K562 (cell line): ENCODE data around the gene PARS2. TPM values are rescaled to one million over a fixed set of nuclear protein-coding genes. Genes with fewer than 3 reads are reported as not detected.

Source experiments
- ATAC-seq: fragments of 200-7000 bp; cut with Tn5 transposase; 3 replicates; pipeline ENCODE4 v1.9.1; 2020; ENCODE audit warnings: moderate library complexity
- BruUV-seq: library from RNA; stranded (reverse); fragments of 400-500 nt; replicated peaks from 2 replicates; lab custom pipeline; 2021; lab: Mats Ljungman, UMichigan
- CTCF ChIA-PET: fragments of 300-600 bp; formaldehyde crosslinking; extraction: SDS; loops from one replicate; lab custom pipeline; 2021; ENCODE audit warnings: low intra/inter-chr PET ratio; lab: Yijun Ruan, JAX
- POLR2A ChIA-PET: fragments of 300-600, 350-650 bp; sonication (Branson Sonifier 250); formaldehyde crosslinking; extraction: SDS; loops from one replicate; lab custom pipeline; 2021; ENCODE audit warnings: antibody characterized with exemption, inconsistent platforms; lab: Yijun Ruan, JAX
- DNase-seq, 4 experiments: peaks; one replicate each; pipeline versions ENCODE4 v3.0.0 to v3.0.0-alpha.2; 2011 to 2018; ENCODE audit warnings: low spot score in 3 of 4, mixed read lengths in 3 of 4; ENCODE audit errors: extremely low read depth in 1 of 4
- FAIRE-seq: peaks from 2 replicates; lab custom pipeline; 2011; peaks lifted over from hg19 to GRCh38; lab: Jason Lieb, UNC
- H2AFZ ChIP-seq: 2 replicates; pipeline ENCODE4 v1.6.0; 2011; ENCODE audit warnings: low read depth, low read length, control low read depth, inconsistent platforms
- H3K27ac ChIP-seq: fragments of 200-600 bp; 3 replicates; pipeline ENCODE4 v1.8.0; 2011; ENCODE audit warnings: low read depth, mild to moderate bottlenecking, control low read depth, inconsistent platforms, low read length, moderate library complexity, mixed read lengths; ENCODE audit errors: extremely low read depth
- H3K27me3 ChIP-seq, 2 experiments: fragments of 300-600 bp in 1 of 2; 2 replicates in 1 of 2; 3 replicates in 1 of 2; pipeline versions ENCODE4 v1.6.0 to v1.8.0; 2011; ENCODE audit warnings: inconsistent platforms in 2 of 2, low read length in 2 of 2, mild to moderate bottlenecking in 1 of 2, mixed read lengths in 1 of 2, moderate library complexity in 1 of 2; ENCODE audit not compliant: control insufficient read depth in 2 of 2, insufficient read depth in 2 of 2
- H3K36me3 ChIP-seq: fragments of 300-600 bp; 3 replicates; pipeline ENCODE4 v1.8.0; 2011; ENCODE audit warnings: mild to moderate bottlenecking, low read length, inconsistent platforms; ENCODE audit not compliant: control insufficient read depth, insufficient read depth
- H3K4me1 ChIP-seq, 2 experiments: fragments of 200-600 bp in 1 of 2; replicated peaks in 1 of 2; 2 replicates in 1 of 2; 3 replicates in 1 of 2; pipeline versions ENCODE4 v1.5.1 to v1.8.0; 2011; ENCODE audit warnings: inconsistent platforms in 2 of 2, low read length in 2 of 2, mild to moderate bottlenecking in 1 of 2, mixed read lengths in 1 of 2, moderate library complexity in 1 of 2; ENCODE audit not compliant: control insufficient read depth in 2 of 2, insufficient read depth in 2 of 2
- H3K4me2 ChIP-seq: 2 replicates; pipeline ENCODE4 v1.6.1; 2011; ENCODE audit warnings: low read length, control low read depth, inconsistent platforms, mixed read lengths; ENCODE audit not compliant: insufficient read depth
- H3K4me3 ChIP-seq: fragments of 200-600 bp; sonication (generic), shearing (Covaris generic); 2 replicates; pipeline ENCODE4 v1.5.1; 2016; ENCODE audit warnings: control low read depth, inconsistent platforms
- H3K79me2 ChIP-seq: fragments of 200-600 bp; 3 replicates; pipeline ENCODE4 v1.8.0; 2011; ENCODE audit warnings: low read length, inconsistent platforms; ENCODE audit not compliant: control insufficient read depth, insufficient read depth
- H3K9ac ChIP-seq, 2 experiments: 2 replicates each; pipeline versions ENCODE4 v1.6.0 to v1.6.1; 2011; ENCODE audit warnings: low read depth in 2 of 2, low read length in 2 of 2, control low read depth in 1 of 2, inconsistent platforms in 1 of 2, mild to moderate bottlenecking in 1 of 2, mixed read lengths in 1 of 2; ENCODE audit not compliant: insufficient read depth in 1 of 2
- H3K9me1 ChIP-seq: one replicate; pipeline ENCODE4 v1.6.0; 2011; ENCODE audit warnings: inconsistent platforms, mild to moderate bottlenecking, low read length, moderate library complexity; ENCODE audit not compliant: control insufficient read depth, insufficient read depth
- H3K9me3 ChIP-seq: replicated peaks from 2 replicates; pipeline ENCODE4 v1.5.1; 2011; ENCODE audit warnings: low read depth, low read length, inconsistent platforms; ENCODE audit not compliant: control insufficient read depth, insufficient read depth
- H4K20me1 ChIP-seq: replicated peaks from 2 replicates; pipeline ENCODE4 v1.6.1; 2011; ENCODE audit warnings: low read length, inconsistent platforms, mixed read lengths; ENCODE audit not compliant: control insufficient read depth, insufficient read depth
- KAT2B ChIP-seq: IDR thresholded peaks from one replicate; pipeline ENCODE4 v1.6.1; 2012; ENCODE audit warnings: low read depth, mild to moderate bottlenecking, control low read depth, inconsistent platforms, low read length, moderate library complexity
- NRF1 ChIP-seq, 2 experiments: fragments of 450-650 bp; IDR thresholded peaks in 1 of 2; conservative IDR thresholded peaks in 1 of 2; 2 replicates each; pipeline ENCODE4 v1.6.1; 2014; ENCODE audit warnings: mild to moderate bottlenecking in 2 of 2
- ZBTB33 ChIP-seq: sonication (generic); formaldehyde crosslinking; IDR thresholded peaks from 2 replicates; pipeline ENCODE4 v1.8.1; 2023; ENCODE audit warnings: mild to moderate bottlenecking, missing genetic modification reagents
- ZNF143 ChIP-seq: sonication (generic); formaldehyde crosslinking; IDR thresholded peaks from 2 replicates; pipeline ENCODE4 v1.9.0; 2022; ENCODE audit warnings: mild to moderate bottlenecking, missing genetic modification reagents
- WGBS: fragments of 100-300 bp; shearing (Covaris generic); methylation state at CpG from one replicate; pipeline ENCODE4 v1.1.6; 2016; ENCODE audit warnings: low coverage, mixed read lengths; ENCODE audit not compliant: insufficient coverage; ENCODE audit errors: missing lambda C conversion rate; 5-methylcytosine and 5-hydroxymethylcytosine counted together
- in situ Hi-C: fragments of 300-500 bp; cut with MboI; formaldehyde crosslinking; loops from 4 replicates; pipeline ENCODE4 v1.15.0; 2018; ENCODE audit warnings: inconsistent platforms, mixed read lengths
- intact Hi-C: fragments of 100-400 bp; cut with micrococcal nuclease; formaldehyde crosslinking; loops from 2 replicates; pipeline ENCODE4 v1.14.2; 2022
- polyA plus RNA-seq, 8 experiments: library from polyadenylated mRNA; depleted of rRNA in 4 of 8; stranded (reverse) in 5 of 8; unstranded in 3 of 8; fragments of >200 nt; fragmentation: Nextera tagmentation in 2 of 8; fragmentation: Illumina TruSeq in 1 of 8; extraction: Ambion mirVana in 2 of 8; extraction: Trizol in 1 of 8; gene quantifications; 2 replicates each; pipeline versions ENCODE4 v1.2.1 to v1.2.3, GENCODE V29; 2011 to 2014; ENCODE audit warnings: inconsistent platforms in 1 of 8, missing spikeins in 1 of 8
- total RNA-seq, 7 experiments: library from RNA; depleted of rRNA in 6 of 7; stranded (reverse); fragments of >200 nt in 6 of 7; fragmentation: Illumina TruSeq in 2 of 7; extraction: Trizol in 2 of 7; gene quantifications; 2 replicates each; pipeline versions ENCODE4 v1.2.1 to v1.2.3, GENCODE V29; 2011 to 2021; ENCODE audit warnings: low replicate concordance in 1 of 7

PARS2 gene
- total and polyA plus RNA-seq, 9 of the 15 experiments (the other 6 are each of a cell fraction or from before 2014, with no cell fraction given), result 6.3 to 12.4 (median 7.9) TPM

GRCh38 chr1:54795841-54796468 is 31.6 kb upstream of the PARS2 start:
- H3K79me2 ChIP-seq, result no peaks in the 10 kb centered on the region
- CTCF ChIA-PET, result no interaction called here
- TF ChIP-seq KAT2B (no peak), ZBTB33 (CRISPR knock-in tag) (peak; percentile 47; the same call in 1 of the 2 replicates), ZNF143 (no peak), NRF1 (conservative IDR thresholded peaks at IDR 0.05 in 1 of 2, IDR thresholded peaks at IDR 0.05 in 1 of 2) (peak; percentile 64 to 71)

More at GRCh38 chr1:54795841-54796468, 31.6 kb upstream of the PARS2 start:
- H2AFZ ChIP-seq, result no peak overlapping the region
- POLR2A ChIA-PET, result interaction anchor here (0.6 to 1.2 kb wide), 3 partner anchors 8 to 11 kb away, joined by 3 read pairs; no protein-coding TSS in a partner anchor
- in situ Hi-C loops, result no loop called here
- no peak overlapping the region for H3K4me3 ChIP-seq
- no peak for ATAC-seq
- DNase-seq, result no peak
- H4K20me1 ChIP-seq, result no peaks in the 10 kb centered on the region; the same call in 1 of the 2 replicates
- 23% methylated on average over 18 of the region's 18 CpGs for WGBS
- H3K9ac ChIP-seq, result peak overlapping the region in 1 of 2 experiments; percentile 43; a peak in 1 of 4 replicates
- no peak overlapping the region for H3K4me2 ChIP-seq
- H3K9me1 ChIP-seq, result no peaks in the 10 kb centered on the region
- intact Hi-C loops, result loop anchor here (10.0 kb wide), 1 partner anchor 721 kb away; no protein-coding TSS in a partner anchor
- no peak for FAIRE-seq
- H3K27me3 ChIP-seq, result peaks cover 7 to 43% of the 10 kb centered on the region in 2 experiments; a peak in 4 of 5 replicates
- peaks cover 7% of the 10 kb centered on the region for H3K9me3 ChIP-seq
- H3K4me1 ChIP-seq, result peaks cover 0 to 10% of the 10 kb centered on the region in 2 experiments; a peak in 1 of 5 replicates
- no peak overlapping the region for H3K27ac ChIP-seq
- no TSS peak for BruUV-seq
- no peaks in the 10 kb centered on the region for H3K36me3 ChIP-seq
